Esophagus (tissue), 2 donors: Measurements from ENCODE around the gene DNAI2. TPM values are rescaled to one million over a fixed set of nuclear protein-coding genes. Genes with fewer than 3 reads are reported as not detected.

Experiments used
- H3K27ac ChIP-seq, 2 donors: one replicate each; pipeline ENCODE4 v1.5.1; 2013; ENCODE audit warnings: low read depth in 2 of 2, mild to moderate bottlenecking in 2 of 2, inconsistent platforms in 1 of 2, low read length in 1 of 2, moderate library complexity in 1 of 2
- H3K27me3 ChIP-seq, 2 donors: one replicate each; pipeline ENCODE4 v1.6.1; 2013; ENCODE audit warnings: low read length in 2 of 2, control low read depth in 1 of 2, mild to moderate bottlenecking in 1 of 2; ENCODE audit not compliant: insufficient read depth in 2 of 2, control insufficient read depth in 1 of 2
- H3K36me3 ChIP-seq, 2 donors: one replicate each; pipeline ENCODE4 v1.6.1; 2013; ENCODE audit warnings: low read length in 1 of 2; ENCODE audit not compliant: control insufficient read depth in 2 of 2, insufficient read depth in 2 of 2
- H3K4me1 ChIP-seq, 2 donors: one replicate each; pipeline ENCODE4 v1.6.1; 2013; ENCODE audit warnings: low read length in 1 of 2; ENCODE audit not compliant: control insufficient read depth in 2 of 2, insufficient read depth in 2 of 2
- H3K4me3 ChIP-seq, 2 donors: one replicate each; pipeline ENCODE4 v1.5.1; 2013; ENCODE audit warnings: low read length in 2 of 2, mild to moderate bottlenecking in 2 of 2, low read depth in 1 of 2, moderate library complexity in 1 of 2
- H3K9me3 ChIP-seq, 2 donors: one replicate each; pipeline ENCODE4 v1.6.1; 2013; ENCODE audit warnings: mild to moderate bottlenecking in 2 of 2, low read depth in 1 of 2, low read length in 1 of 2, moderate library complexity in 1 of 2; ENCODE audit not compliant: control insufficient read depth in 2 of 2, insufficient read depth in 1 of 2
- WGBS, 2 donors: extraction: QIAGEN DNeasy Blood & Tissue Kit; methylation state at CpG; one replicate each; pipeline ENCODE4 v1.1.7; 2013; 5-methylcytosine and 5-hydroxymethylcytosine counted together
- polyA plus RNA-seq, 2 donors: library from polyadenylated mRNA; stranded (reverse); fragments of 200-250 nt; gene quantifications; one replicate each; pipeline ENCODE4 v1.2.3, GENCODE V29; 2013
- donor health status: healthy with polysubstance abuse.
- donor health status: Bipolar disorder and iron deficiency.

The DNAI2 gene
- polyA plus RNA-seq, 2 donors, result not detected

DNA sequence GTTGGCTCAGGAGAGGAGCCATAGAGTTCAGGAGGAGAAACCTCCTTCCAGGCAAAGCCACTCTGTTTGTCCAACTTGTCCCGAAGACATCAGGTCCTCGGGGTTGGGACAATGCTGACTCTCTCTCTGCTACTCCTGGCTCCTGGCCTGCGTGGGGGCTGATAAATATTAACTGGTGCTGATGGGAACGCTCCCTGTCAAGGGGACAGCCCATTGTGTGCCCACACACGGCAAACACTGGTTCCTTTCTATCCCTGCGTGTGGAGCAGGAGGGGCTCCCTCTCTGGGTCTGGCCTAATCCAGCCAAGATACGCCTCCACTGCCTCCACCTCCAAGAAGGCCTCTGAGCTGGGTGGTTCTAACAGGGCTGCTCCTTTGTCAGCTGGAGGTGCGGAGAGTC is 56.4 kb downstream of the DNAI2 start:
- Histone ChIP-seq H3K36me3 (no peaks in the 10 kb centered on the region), H3K9me3 (no peaks in the 10 kb centered on the region), H3K4me1 (peaks cover 5 to 8% of the 10 kb centered on the region in 2 donors), H3K27ac (no peak overlapping the region), H3K4me3 (no peak overlapping the region), H3K27me3 (no peaks in the 10 kb centered on the region)
- 73 to 76% methylated on average over 8 of the region's 8 CpGs for WGBS, 2 donors

DNA sequence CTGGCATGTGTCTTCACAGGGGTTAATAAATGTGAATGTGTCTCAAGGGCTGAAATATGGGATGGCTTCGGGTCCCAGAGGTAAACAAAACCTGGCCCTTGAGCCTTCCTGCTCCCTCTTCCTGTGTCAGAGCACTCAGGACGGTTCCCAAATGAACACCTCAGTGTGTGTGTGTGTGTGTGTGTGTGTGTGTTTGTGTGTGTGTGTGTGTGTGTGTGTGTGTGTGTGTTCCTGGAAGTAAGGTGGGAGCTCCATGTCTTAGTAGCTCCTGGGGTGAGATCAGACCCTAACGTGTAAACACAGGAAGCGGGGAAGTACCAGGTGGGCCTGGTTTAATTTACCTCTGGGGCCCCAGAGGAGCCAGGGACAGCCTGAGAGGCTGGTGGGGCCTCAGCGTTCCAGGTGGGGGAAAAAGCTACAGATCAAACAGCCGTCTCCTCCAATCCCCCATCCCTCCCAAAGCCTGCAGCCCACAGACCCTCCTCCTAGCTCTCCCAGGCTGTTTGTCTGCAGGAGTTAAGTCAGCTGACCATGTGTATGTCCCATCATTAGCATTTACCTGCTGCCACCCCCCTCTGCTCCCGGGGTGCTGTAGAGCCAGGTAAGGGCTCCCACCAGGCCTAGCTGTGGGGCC is 58.1 kb downstream of the DNAI2 start:
- no peaks in the 10 kb centered on the region for H3K9me3 ChIP-seq
- H3K4me1 ChIP-seq, result no peaks in the 10 kb centered on the region
- 67% methylated on average over 7 of the region's 7 CpGs for WGBS, 2 donors
- H3K4me3 ChIP-seq, result no peak overlapping the region
- no peaks in the 10 kb centered on the region for H3K36me3 ChIP-seq
- no peak overlapping the region for H3K27ac ChIP-seq
- H3K27me3 ChIP-seq, result no peaks in the 10 kb centered on the region

DNA sequence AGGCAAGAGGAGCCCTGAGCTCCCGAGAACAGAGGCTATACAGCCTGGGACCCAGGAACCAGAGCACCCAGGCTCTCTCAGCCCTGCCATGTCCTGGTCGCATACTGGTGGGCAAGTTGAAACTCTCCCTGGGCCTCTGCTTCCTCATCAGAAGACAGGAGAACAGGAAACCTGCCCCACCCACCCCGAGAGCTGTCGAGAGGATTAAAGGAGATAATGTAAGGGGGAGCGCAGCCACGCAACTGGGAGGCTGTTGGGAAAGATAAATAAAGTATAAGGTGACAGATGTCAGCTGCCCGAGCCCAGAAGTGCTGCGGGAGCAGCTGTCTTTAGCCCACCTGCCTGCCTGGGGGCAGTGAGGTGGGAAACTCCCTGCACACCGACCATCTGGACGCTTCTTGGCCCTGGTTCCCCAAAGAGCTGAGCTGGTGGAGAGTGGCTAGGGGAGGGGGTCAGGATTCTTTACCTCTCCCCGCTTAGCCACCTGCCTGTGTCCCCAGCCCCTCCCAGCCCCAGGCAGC is 58.8 kb downstream of the DNAI2 start:
- H3K4me1 ChIP-seq, result no peaks in the 10 kb centered on the region
- H3K27ac ChIP-seq, result no peak overlapping the region
- H3K9me3 ChIP-seq, result no peaks in the 10 kb centered on the region
- H3K36me3 ChIP-seq, result no peaks in the 10 kb centered on the region
- H3K4me3 ChIP-seq, result no peak overlapping the region
- H3K27me3 ChIP-seq, result no peaks in the 10 kb centered on the region
- WGBS, 2 donors, result 19 to 22% methylated on average over 11 of the region's 11 CpGs

DNA sequence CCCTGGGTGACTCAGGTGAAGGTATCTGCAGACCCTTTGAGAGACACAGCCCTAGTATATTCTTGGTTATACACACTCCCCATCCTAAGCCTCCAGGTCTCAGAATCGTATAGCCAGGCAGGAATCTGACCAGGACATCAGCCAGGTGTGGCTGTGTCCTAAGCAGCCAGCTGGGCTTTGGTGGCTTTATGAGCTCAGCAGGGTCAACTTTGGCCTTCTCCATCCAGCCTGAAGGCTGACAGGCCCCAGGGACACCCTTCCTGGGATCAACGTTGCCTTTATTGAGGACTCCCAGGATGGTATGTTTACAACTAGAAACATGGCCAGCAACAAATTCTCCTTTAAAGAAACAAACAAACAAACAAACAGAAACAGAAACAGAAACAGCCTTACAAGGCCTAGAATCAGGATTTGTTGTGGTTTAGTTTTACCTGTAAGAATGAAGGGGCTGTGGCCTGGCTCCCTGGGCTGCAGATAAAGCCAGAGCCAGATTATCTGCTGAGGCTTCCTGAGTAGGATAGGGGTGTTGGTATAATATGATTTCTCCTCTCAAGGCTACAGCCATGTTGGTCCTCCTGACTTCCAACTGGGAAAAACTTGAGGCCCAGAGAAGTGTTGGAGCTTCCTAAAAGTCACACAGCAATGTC is 60.5 kb downstream of the DNAI2 start:
- no peak overlapping the region for H3K27ac ChIP-seq
- no peaks in the 10 kb centered on the region for H3K27me3 ChIP-seq
- 77 to 85% methylated on average over 2 of the region's 2 CpGs for WGBS, 2 donors
- no peak overlapping the region for H3K4me3 ChIP-seq
- no peaks in the 10 kb centered on the region for H3K36me3 ChIP-seq
- no peaks in the 10 kb centered on the region for H3K9me3 ChIP-seq
- H3K4me1 ChIP-seq, result no peaks in the 10 kb centered on the region

DNA sequence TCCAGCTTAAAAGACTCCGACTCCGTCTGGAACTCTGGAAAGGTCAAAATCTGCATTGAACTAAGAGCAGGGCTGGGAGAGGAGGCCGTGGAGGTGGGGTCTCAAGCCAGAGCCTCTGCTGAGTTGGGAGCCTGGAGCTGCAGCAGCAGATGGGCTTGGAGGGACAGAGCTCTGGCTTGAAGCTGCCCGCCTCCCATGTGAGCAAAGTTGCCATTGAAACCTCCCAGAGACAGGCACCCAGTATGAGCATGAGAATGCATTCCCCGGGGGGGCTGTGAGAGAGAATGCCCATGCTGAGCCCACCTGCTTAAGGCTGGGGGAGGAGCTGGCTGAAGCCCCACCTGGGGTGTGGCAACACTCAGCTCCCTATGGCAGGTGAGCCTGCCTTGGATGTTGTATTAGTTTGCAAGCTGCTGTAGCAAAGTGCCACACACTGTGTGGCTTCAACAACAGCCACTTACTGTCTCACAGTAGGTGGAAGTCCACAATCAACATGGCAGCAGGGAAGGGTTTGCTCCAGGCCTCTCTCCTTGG is 61.6 kb downstream of the DNAI2 start:
- 79 to 85% methylated on average over 5 of the region's 5 CpGs for WGBS, 2 donors
- no peaks in the 10 kb centered on the region for H3K9me3 ChIP-seq
- H3K27ac ChIP-seq, result no peak overlapping the region
- H3K4me3 ChIP-seq, result no peak overlapping the region
- no peaks in the 10 kb centered on the region for H3K27me3 ChIP-seq
- no peaks in the 10 kb centered on the region for H3K4me1 ChIP-seq
- H3K36me3 ChIP-seq, result no peaks in the 10 kb centered on the region

DNA sequence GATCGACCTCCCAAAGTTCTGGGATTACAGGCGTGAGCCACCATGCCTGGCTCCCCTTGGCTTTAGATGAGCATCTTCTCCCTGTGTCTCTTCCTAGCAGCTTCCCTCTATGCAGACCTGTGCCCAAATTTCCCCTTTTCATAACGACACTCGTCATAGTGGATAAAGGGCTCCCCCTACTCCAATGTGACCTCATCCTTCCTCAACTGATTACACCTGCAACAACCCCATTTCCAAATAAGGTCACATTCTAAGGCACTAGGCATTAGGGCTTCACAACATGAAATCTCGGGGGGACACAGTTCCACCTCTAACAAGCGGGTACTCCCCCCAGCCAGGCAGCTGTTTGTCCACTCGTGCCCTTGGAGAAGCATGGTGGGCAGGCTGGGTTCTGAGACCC is 62.3 kb downstream of the DNAI2 start:
- H3K9me3 ChIP-seq, result no peaks in the 10 kb centered on the region
- WGBS, 2 donors, result 82 to 86% methylated on average over 7 of the region's 7 CpGs
- no peak overlapping the region for H3K27ac ChIP-seq
- no peaks in the 10 kb centered on the region for H3K36me3 ChIP-seq
- no peak overlapping the region for H3K4me3 ChIP-seq
- H3K27me3 ChIP-seq, result no peaks in the 10 kb centered on the region
- H3K4me1 ChIP-seq, result no peaks in the 10 kb centered on the region

DNA sequence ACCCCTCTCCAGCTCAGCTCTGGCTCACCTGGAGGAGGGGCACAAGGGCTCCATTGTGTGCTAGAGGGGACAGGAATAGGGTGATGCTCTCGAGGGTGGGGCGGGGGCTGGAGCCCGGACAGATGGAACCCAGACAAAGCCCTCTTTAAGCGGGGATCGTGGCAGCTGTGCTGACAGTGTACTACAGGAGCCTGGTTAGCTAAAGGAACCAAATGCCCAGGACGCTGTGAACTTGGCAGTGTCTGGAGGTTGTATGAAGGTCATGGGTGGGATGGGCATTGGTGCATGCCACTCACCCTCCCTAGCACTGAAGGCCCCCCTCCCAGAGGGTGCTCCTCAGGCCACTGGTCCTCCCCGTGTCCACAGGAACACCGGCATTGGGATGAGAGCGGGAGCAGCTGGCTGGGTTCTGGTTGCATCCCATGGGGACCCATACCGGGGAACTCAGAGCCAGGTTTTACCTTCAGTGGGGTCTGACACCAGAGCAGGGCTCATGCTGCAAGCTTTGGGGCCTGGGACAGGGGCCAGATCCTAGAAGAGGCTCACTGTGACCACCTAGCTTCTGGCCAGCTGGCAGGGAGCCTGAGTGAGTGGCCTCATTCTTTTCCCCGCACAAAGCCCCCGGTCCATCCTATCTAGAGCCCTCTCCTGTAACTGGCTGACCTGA is 63.9 kb downstream of the DNAI2 start:
- Histone ChIP-seq H3K36me3 (no peaks in the 10 kb centered on the region), H3K9me3 (peaks cover 0 to 3% of the 10 kb centered on the region in 2 donors), H3K27ac (no peak overlapping the region), H3K27me3 (no peaks in the 10 kb centered on the region), H3K4me3 (no peak overlapping the region), H3K4me1 (no peaks in the 10 kb centered on the region)
- 60 to 70% methylated on average over 12 of the region's 12 CpGs for WGBS, 2 donors

DNA sequence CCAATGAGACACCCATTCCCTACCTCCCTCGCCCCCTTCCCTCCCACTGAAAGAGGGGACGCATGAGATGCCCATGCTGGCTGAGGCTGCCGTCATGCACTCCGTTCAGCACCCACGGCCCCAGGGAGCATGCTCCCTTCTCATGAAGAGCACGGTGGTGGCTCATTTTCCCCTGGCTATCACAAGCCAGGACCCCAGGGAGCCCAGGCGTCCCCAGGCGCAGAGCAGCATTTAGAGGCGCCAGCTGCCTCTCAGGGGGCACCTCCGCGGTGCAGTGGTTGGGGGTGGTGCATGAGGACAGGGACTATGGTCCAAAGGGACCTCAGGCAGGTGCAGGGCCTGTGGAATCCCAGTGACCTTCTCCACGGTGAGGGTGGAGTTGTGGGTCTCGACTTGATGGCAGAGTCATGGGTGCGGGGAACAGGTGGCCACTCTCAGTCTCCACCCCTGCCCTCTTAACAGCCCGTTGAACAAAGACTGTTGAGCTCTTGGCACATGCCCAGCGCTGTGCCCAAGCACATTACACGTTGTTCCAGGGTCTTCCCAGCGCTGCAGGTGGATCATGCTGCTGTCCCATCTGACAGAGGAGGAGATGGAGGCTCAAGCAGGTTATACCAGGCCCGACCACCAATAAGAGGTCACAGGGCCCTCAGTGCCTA is 65.6 kb downstream of the DNAI2 start:
- no peaks in the 10 kb centered on the region for H3K4me1 ChIP-seq
- 82 to 89% methylated on average over 17 to 19 of the region's 19 CpGs for WGBS, 2 donors
- H3K27me3 ChIP-seq, result no peaks in the 10 kb centered on the region
- peaks cover 0 to 3% of the 10 kb centered on the region in 2 donors for H3K9me3 ChIP-seq
- H3K36me3 ChIP-seq, result no peaks in the 10 kb centered on the region
- no peak overlapping the region for H3K27ac ChIP-seq
- H3K4me3 ChIP-seq, result no peak overlapping the region

DNA sequence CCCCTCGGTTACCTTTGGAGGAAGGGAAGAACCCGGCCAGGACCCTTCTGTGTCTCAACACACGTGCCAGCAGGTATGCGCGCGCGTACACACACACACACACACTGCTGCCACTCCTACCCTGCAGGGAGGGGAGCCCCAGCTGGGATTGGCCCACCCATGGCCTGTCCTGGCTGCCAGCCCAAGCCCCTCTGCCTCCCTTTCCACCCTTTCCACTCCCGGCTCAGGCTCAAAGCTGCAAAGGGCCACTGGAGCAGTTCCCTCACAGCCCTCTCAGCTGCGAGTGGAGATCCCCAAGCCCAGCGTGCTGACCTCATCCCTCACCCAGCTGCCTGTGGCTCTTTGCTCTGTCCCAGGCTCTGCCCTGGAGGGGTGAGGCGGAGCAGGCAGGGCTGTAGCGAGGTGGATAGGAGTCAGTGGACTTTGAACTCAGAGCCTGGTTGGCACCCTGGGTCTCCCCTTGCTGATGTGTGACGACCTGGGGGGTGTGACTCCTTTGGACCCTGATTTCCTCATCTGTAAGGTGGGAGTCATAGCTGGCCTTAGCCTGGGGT is 66.5 kb downstream of the DNAI2 start:
- no peaks in the 10 kb centered on the region for H3K36me3 ChIP-seq
- no peak overlapping the region for H3K4me3 ChIP-seq
- H3K27me3 ChIP-seq, result no peaks in the 10 kb centered on the region
- WGBS, 2 donors, result 59 to 64% methylated on average over 8 to 13 of the region's 13 CpGs
- no peak overlapping the region for H3K27ac ChIP-seq
- no peaks in the 10 kb centered on the region for H3K4me1 ChIP-seq
- peaks cover 0 to 3% of the 10 kb centered on the region in 2 donors for H3K9me3 ChIP-seq
